Memory B cell (primary cell): ENCODE measurements around the gene MTCH1.

ENCODE experiments used
- ATAC-seq: fragments of 150-1000 bp; cut with Tn5 transposase; 2 replicates; pipeline ENCODE4 v1.10.0; 2021; ENCODE audit warnings: low read depth, mild to moderate bottlenecking, moderate library complexity
- DNase-seq, 2 donors: peaks; one replicate each; pipeline ENCODE4 v3.0.0; 2022; ENCODE audit warnings: low spot score in 2 of 2
- H3K27ac Mint-ChIP-seq: one replicate; pipeline ENCODE4 v1.8.0; 2022; ENCODE audit warnings: mild to moderate bottlenecking, moderate library complexity, mixed read lengths
- H3K27me3 Mint-ChIP-seq: one replicate; pipeline ENCODE4 v1.8.0; 2022; ENCODE audit warnings: mixed read lengths
- H3K36me3 Mint-ChIP-seq: one replicate; pipeline ENCODE4 v1.8.0; 2022; ENCODE audit warnings: mild to moderate bottlenecking, mixed read lengths
- H3K4me1 Mint-ChIP-seq: one replicate; pipeline ENCODE4 v1.8.0; 2022; ENCODE audit warnings: mixed read lengths
- H3K4me3 Mint-ChIP-seq: one replicate; pipeline ENCODE4 v1.8.0; 2022; ENCODE audit warnings: mild to moderate bottlenecking, moderate library complexity, mixed read lengths
- H3K9me3 Mint-ChIP-seq: one replicate; pipeline ENCODE4 v1.8.0; 2022; ENCODE audit warnings: mixed read lengths

Gene MTCH1

GRCh38 chr6:36975231-36976006 lies 10.6 kb downstream of the MTCH1 start:
- ATAC-seq (no peak), DNase-seq (no peak)
- no peaks in the 10 kb centered on the region for H3K9me3 Mint-ChIP-seq
- no peak overlapping the region for H3K27ac Mint-ChIP-seq
- H3K4me3 Mint-ChIP-seq, result no peak overlapping the region
- H3K4me1 Mint-ChIP-seq, result peaks cover 17% of the 10 kb centered on the region
- peaks cover 30% of the 10 kb centered on the region for H3K36me3 Mint-ChIP-seq
- H3K27me3 Mint-ChIP-seq, result no peaks in the 10 kb centered on the region

GRCh38 chr6:36973647-36974046 lies 12.3 kb downstream of the MTCH1 start:
- Mint-ChIP-seq H3K9me3 (no peaks in the 10 kb centered on the region), H3K27me3 (no peaks in the 10 kb centered on the region), H3K27ac (no peak overlapping the region), H3K4me3 (no peak overlapping the region), H3K4me1 (peaks cover 8% of the 10 kb centered on the region), H3K36me3 (peaks cover 33% of the 10 kb centered on the region)
- DNase-seq (no peak), ATAC-seq (no peak)

GRCh38 chr6:36973190-36973589 lies 12.8 kb downstream of the MTCH1 start:
- Mint-ChIP-seq H3K4me1 (peaks cover 8% of the 10 kb centered on the region), H3K27me3 (no peaks in the 10 kb centered on the region), H3K9me3 (no peaks in the 10 kb centered on the region), H3K36me3 (peaks cover 36% of the 10 kb centered on the region), H3K4me3 (no peak overlapping the region), H3K27ac (no peak overlapping the region)
- ATAC-seq (no peak), DNase-seq (no peak)

- no peak overlapping the region for H3K4me3 Mint-ChIP-seq
- no peaks in the 10 kb centered on the region for H3K4me1 Mint-ChIP-seq
- H3K27ac Mint-ChIP-seq, result no peak overlapping the region
- H3K27me3 Mint-ChIP-seq, result no peaks in the 10 kb centered on the region
- H3K36me3 Mint-ChIP-seq, result peaks cover 31% of the 10 kb centered on the region
- DNase-seq, result no peak
- ATAC-seq, result no peak
- H3K9me3 Mint-ChIP-seq, result no peaks in the 10 kb centered on the region
Measured at GRCh38 chr6:36971921-36972673, 13.9 kb downstream of the MTCH1 start.

GRCh38 chr6:36970892-36971842 lies 14.8 kb downstream of the MTCH1 start:
- Mint-ChIP-seq H3K9me3 (no peaks in the 10 kb centered on the region), H3K36me3 (peaks cover 27% of the 10 kb centered on the region), H3K4me1 (no peaks in the 10 kb centered on the region), H3K27ac (no peak overlapping the region), H3K27me3 (no peaks in the 10 kb centered on the region), H3K4me3 (no peak overlapping the region)
- DNase-seq (no peak), ATAC-seq (no peak)

- no peak for ATAC-seq
Measured at GRCh38 chr6:36969988-36970891, 15.8 kb downstream of the MTCH1 start.

GRCh38 chr6:36969240-36969691 lies 16.7 kb downstream of the MTCH1 start:
- H3K27ac Mint-ChIP-seq, result no peak overlapping the region
- no peak for DNase-seq
- H3K4me3 Mint-ChIP-seq, result no peak overlapping the region
- H3K4me1 Mint-ChIP-seq, result peaks cover 8% of the 10 kb centered on the region
- no peaks in the 10 kb centered on the region for H3K9me3 Mint-ChIP-seq
- peaks cover 18% of the 10 kb centered on the region for H3K36me3 Mint-ChIP-seq
- ATAC-seq, result no peak
- no peaks in the 10 kb centered on the region for H3K27me3 Mint-ChIP-seq

More at GRCh38 chr6:36969988-36970891, 15.8 kb downstream of the MTCH1 start:
- Mint-ChIP-seq H3K27ac (no peak overlapping the region), H3K9me3 (no peaks in the 10 kb centered on the region), H3K36me3 (peaks cover 20% of the 10 kb centered on the region), H3K4me3 (no peak overlapping the region), H3K27me3 (no peaks in the 10 kb centered on the region), H3K4me1 (no peaks in the 10 kb centered on the region)
- DNase-seq, result no peak

- Mint-ChIP-seq H3K27me3 (no peaks in the 10 kb centered on the region), H3K36me3 (peaks cover 16% of the 10 kb centered on the region), H3K4me3 (no peak overlapping the region), H3K4me1 (peaks cover 15% of the 10 kb centered on the region), H3K27ac (no peak overlapping the region), H3K9me3 (no peaks in the 10 kb centered on the region)
- DNase-seq, result no peak
- no peak for ATAC-seq
Measured at GRCh38 chr6:36968266-36968977, 17.6 kb downstream of the MTCH1 start.

GRCh38 chr6:36967757-36968156 lies 18.2 kb downstream of the MTCH1 start:
- H3K9me3 Mint-ChIP-seq, result no peaks in the 10 kb centered on the region
- H3K36me3 Mint-ChIP-seq, result peaks cover 14% of the 10 kb centered on the region
- no peaks in the 10 kb centered on the region for H3K27me3 Mint-ChIP-seq
- no peak overlapping the region for H3K27ac Mint-ChIP-seq
- DNase-seq, result no peak
- no peak for ATAC-seq
- H3K4me3 Mint-ChIP-seq, result no peak overlapping the region
- H3K4me1 Mint-ChIP-seq, result peaks cover 22% of the 10 kb centered on the region

GRCh38 chr6:36967301-36967700 lies 18.7 kb downstream of the MTCH1 start:
- Mint-ChIP-seq H3K4me3 (no peak overlapping the region), H3K9me3 (no peaks in the 10 kb centered on the region), H3K27me3 (no peaks in the 10 kb centered on the region), H3K36me3 (peaks cover 12% of the 10 kb centered on the region), H3K27ac (no peak overlapping the region), H3K4me1 (peaks cover 23% of the 10 kb centered on the region)
- ATAC-seq (no peak), DNase-seq (no peak)

GRCh38 chr6:36964908-36965307 lies 21.1 kb downstream of the MTCH1 start:
- DNase-seq (no peak), ATAC-seq (no peak)
- Mint-ChIP-seq H3K4me1 (peaks cover 23% of the 10 kb centered on the region), H3K36me3 (peaks cover 10% of the 10 kb centered on the region), H3K9me3 (no peaks in the 10 kb centered on the region), H3K27me3 (no peaks in the 10 kb centered on the region), H3K4me3 (no peak overlapping the region), H3K27ac (peak overlapping the region; percentile 78)

- no peak for ATAC-seq
- H3K27me3 Mint-ChIP-seq, result no peaks in the 10 kb centered on the region
- peaks cover 23% of the 10 kb centered on the region for H3K4me1 Mint-ChIP-seq
- peaks cover 10% of the 10 kb centered on the region for H3K36me3 Mint-ChIP-seq
- no peak overlapping the region for H3K4me3 Mint-ChIP-seq
- H3K9me3 Mint-ChIP-seq, result no peaks in the 10 kb centered on the region
- peak overlapping the region; percentile 78 for H3K27ac Mint-ChIP-seq
- no peak for DNase-seq
Measured at GRCh38 chr6:36964349-36964748, 21.6 kb downstream of the MTCH1 start.
